ENCODE measurements around the gene POLR2E. TPM values are rescaled to one million over a fixed set of nuclear protein-coding genes. Genes with fewer than 3 reads are reported as not detected.

The POLR2E gene
- total and polyA plus RNA-seq, 2 of the 13 experiments (the other 11 are each of a cell fraction or from before 2014, with no cell fraction given), result 140 to 272 TPM

GRCh38 chr19:1098177-1099051, 3.2 kb upstream of the POLR2E start (continued):
- TF ChIP-seq HNRNPLL (IDR thresholded peaks at IDR 0.05; ENCODE audit: low read depth, low read length, poor library complexity, severe bottlenecking) (no peak), ZNF205 (CRISPR knock-in tag; IDR thresholded peaks at IDR 0.05) (0 out of 2 replicates have a peak, but pooled peaks have one; percentile 17), SIN3A (IDR thresholded peaks at IDR 0.05; ENCODE audit: borderline replicate concordance, low read depth, low read length) (peak; percentile 44; the same call in 1 of the 2 replicates), SP4 (CRISPR knock-in tag; IDR thresholded peaks at IDR 0.05) (no peak; the same call in 1 of the 2 replicates), PREB (CRISPR knock-in tag; IDR thresholded peaks at IDR 0.05) (no peak), SALL1 (CRISPR knock-in tag; IDR thresholded peaks at IDR 0.05) (peak; percentile 84), ZNF788 (CRISPR knock-in tag; IDR thresholded peaks at IDR 0.05; ENCODE audit: borderline replicate concordance) (peak; percentile 29; the same call in 1 of the 2 replicates), ZNF737 (CRISPR knock-in tag; IDR thresholded peaks at IDR 0.05; ENCODE audit: borderline replicate concordance) (no peak), ZNF333 (CRISPR knock-in tag; IDR thresholded peaks at IDR 0.05; ENCODE audit: borderline replicate concordance) (peak; percentile 82; the same call in 1 of the 2 replicates), ETV5 (CRISPR knock-in tag; IDR thresholded peaks at IDR 0.05; ENCODE audit: borderline replicate concordance) (no peak; the same call in 1 of the 2 replicates), PRMT3 (CRISPR knock-in tag; IDR thresholded peaks at IDR 0.05; ENCODE audit: borderline replicate concordance, low read depth) (no peak), SOX5 (CRISPR knock-in tag; IDR thresholded peaks at IDR 0.05; ENCODE audit: borderline replicate concordance) (no peak), SRSF9 (IDR thresholded peaks at IDR 0.05; ENCODE audit: borderline replicate concordance, insufficient read depth, low read depth, low read length, poor library complexity, severe bottlenecking) (no peak), ZNF562 (CRISPR knock-in tag; IDR thresholded peaks at IDR 0.05; ENCODE audit: borderline replicate concordance) (no peak), TEF (CRISPR knock-in tag; IDR thresholded peaks at IDR 0.05) (no peak), E2F5 (CRISPR knock-in tag; conservative IDR thresholded peaks at IDR 0.05) (no peak), MEIS1 (CRISPR knock-in tag; IDR thresholded peaks at IDR 0.05; ENCODE audit: borderline replicate concordance) (peak; percentile 90; the same call in 1 of the 2 replicates), ZNF460 (CRISPR knock-in tag; IDR thresholded peaks at IDR 0.05; ENCODE audit: borderline replicate concordance) (no peak), ZNF883 (CRISPR knock-in tag; IDR thresholded peaks at IDR 0.05; ENCODE audit: not compliant biosample characterization) (peak; percentile 20), NCOA2 (CRISPR knock-in tag; IDR thresholded peaks at IDR 0.05) (no peak), ZNF121 (CRISPR knock-in tag; IDR thresholded peaks at IDR 0.05) (no peak)
- TF ChIP-seq, protein P1, sequence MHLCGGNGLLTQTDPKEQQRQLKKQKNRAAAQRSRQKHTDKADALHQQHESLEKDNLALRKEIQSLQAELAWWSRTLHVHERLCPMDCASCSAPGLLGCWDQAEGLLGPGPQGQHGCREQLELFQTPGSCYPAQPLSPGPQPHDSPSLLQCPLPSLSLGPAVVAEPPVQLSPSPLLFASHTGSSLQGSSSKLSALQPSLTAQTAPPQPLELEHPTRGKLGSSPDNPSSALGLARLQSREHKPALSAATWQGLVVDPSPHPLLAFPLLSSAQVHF (CRISPR knock-in tag; IDR thresholded peaks at IDR 0.05), result no peak; the same call in 1 of the 2 replicates
- TF ChIP-seq, protein P2, sequence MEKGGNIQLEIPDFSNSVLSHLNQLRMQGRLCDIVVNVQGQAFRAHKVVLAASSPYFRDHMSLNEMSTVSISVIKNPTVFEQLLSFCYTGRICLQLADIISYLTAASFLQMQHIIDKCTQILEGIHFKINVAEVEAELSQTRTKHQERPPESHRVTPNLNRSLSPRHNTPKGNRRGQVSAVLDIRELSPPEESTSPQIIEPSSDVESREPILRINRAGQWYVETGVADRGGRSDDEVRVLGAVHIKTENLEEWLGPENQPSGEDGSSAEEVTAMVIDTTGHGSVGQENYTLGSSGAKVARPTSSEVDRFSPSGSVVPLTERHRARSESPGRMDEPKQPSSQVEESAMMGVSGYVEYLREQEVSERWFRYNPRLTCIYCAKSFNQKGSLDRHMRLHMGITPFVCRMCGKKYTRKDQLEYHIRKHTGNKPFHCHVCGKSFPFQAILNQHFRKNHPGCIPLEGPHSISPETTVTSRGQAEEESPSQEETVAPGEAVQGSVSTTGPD (CRISPR knock-in tag; IDR thresholded peaks at IDR 0.05), result no peak
